ENCODE measurements around the gene ITPK1.

Gene ITPK1

DNA sequence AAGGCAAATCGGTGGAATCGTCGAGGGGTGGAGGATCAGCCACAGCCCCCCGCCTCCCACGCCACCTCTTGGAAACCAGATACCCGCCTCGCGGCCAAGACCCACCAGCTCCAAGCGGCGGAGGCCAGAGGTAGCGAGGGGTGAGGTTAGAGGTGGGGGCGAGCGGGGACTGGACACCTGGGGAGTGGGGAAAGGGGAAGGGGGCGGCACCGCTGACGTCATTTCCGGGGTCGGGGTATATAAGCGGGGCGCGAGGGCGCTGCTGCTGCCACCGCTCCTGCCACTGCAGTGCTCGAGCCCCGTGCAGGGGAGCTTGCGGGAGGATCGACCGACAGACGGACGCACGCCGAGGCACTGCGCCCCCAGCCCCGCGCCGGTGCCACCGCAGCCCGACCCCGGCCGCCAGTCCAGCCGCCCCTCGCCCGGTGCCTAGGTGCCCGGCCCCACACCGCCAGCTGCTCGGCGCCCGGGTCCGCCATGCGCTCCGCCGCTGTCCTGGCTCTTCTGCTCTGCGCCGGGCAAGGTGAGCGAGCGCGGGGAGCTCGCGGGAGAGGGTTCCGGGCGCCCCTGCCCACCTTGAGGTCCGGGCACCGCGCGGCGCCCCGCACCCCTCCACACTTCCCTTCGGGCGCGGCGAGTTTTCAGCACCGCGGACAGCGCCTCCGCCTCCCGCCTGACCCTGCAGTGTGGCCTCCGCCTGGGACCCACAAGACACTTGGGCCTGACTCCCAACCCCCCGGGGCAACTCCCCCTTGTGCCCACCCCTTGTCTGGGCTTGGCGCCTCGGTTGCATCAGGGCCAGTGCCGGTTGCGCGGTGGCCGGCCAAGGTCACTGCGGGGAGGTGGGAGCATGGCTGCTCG lies 192.6 kb downstream of the ITPK1 start, which contains the start of gene CHGA:
CHGA (plus strand) TSS at position 268 of the 861 bp plus-strand sequence; CDS start at position 478, 210 bp downstream.
- DNase-seq (ENCODE audit: low read depth) = peak; percentile 9

DNA sequence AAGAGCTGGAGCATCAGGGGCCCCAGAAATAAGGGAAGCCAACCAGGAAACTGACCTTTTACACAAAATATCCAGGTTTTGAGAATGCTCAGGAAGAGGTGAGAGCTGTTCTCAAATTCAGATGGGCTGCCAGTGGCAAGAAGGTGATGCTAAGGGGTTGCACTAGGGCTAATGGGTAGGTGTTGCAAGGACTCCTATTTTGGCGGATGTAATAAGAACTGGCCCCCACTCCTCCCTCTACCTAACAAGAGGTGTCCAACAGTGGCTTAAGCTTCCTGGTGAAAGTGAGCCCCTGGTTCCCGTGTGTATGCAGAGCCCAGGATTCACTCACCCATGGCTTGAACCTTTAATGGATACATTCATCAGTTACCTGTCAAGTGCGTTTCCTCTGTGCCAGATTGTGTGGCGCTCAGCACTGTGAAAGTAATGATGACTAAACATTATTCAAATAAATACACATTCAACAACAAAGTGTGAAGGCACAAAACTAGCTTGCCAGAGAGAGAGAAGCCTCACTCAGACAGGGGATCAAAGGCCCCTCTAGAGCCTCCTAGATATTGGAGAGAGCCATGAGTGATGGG lies 193.5 kb downstream of the ITPK1 start:
- DNase-seq (ENCODE audit: low read depth) = no peak

GRCh38 chr14:92920001-92920400 lies 195.7 kb downstream of the ITPK1 start:
- no peak for DNase-seq (ENCODE audit: low read depth)

GRCh38 chr14:92917956-92918355 lies 197.8 kb downstream of the ITPK1 start:
- DNase-seq (ENCODE audit: low read depth) = no peak

- DNase-seq (ENCODE audit: low read depth) = no peak
Measured at GRCh38 chr14:92917041-92917940, 198.4 kb downstream of the ITPK1 start.

DNA sequence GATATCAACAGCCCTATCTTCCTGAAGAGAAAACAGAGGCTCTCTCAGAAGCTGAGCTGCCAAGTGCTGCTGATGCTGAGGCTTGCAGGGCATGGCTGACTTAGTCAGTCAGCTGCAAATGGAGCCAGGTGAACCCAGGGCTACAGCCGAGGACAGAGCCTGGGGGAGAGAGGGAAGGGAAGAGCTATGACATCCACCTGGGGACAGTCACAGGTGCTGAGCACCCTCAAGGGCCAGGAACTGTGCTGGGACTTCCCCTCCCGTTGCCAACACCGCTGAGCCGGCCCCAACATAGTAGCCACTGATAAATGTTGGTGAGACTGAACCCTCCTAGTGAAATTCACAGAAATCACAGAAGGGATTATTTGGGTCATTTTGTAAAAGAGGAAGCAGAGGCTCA lies 199.5 kb downstream of the ITPK1 start:
- no peak for DNase-seq (ENCODE audit: low read depth)

DNA sequence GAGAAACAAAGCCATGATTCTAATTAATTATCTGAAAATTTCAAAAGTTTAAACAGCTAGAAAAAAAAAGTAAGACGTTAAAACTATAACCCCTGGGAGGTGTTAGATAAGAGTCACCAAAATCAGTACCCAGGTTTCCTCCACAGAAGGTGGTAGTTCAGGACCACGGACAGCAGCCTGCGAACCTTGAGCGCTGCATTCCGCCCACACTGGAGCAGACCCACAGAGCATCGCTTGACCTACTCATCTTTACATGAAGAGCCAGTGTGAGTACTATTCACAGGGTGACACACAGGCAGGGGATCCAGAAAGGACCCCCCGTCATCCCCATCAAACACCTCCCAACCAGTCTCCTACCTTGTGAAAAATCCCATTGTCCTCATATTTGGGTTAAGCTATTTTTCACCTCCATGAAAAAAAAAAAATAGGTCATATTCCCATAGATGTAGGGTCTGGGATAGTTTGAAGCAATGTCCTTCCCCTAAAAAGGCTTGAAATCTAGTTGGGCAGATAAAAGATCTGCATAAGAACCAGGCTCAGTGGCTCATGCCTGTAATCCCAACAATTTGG lies 201.6 kb downstream of the ITPK1 start:
- no peak for DNase-seq (ENCODE audit: low read depth)

- no peak for DNase-seq (ENCODE audit: low read depth)
Measured at GRCh38 chr14:92907316-92907911, 208.3 kb downstream of the ITPK1 start.

DNA sequence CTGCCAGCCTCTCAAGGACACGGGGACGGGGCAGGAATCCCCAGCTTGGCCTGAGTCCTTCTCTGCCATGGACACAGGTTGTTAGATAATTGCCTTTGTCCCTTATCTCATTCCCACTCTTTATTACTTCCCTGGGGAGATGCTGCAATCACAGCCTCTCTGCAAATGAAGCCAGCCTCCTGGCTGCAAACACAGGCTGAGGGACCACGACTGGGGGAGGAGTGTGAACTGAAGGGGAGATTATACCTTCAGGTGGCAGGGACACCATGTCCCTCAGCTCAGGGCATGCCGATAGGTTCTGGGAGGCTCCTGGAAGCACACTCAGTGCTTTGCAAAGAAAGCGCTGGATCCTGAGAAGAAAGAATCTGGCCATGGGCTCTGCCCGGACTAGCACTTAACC lies 208.9 kb downstream of the ITPK1 start:
- DNase-seq (ENCODE audit: low read depth) = no peak

DNA sequence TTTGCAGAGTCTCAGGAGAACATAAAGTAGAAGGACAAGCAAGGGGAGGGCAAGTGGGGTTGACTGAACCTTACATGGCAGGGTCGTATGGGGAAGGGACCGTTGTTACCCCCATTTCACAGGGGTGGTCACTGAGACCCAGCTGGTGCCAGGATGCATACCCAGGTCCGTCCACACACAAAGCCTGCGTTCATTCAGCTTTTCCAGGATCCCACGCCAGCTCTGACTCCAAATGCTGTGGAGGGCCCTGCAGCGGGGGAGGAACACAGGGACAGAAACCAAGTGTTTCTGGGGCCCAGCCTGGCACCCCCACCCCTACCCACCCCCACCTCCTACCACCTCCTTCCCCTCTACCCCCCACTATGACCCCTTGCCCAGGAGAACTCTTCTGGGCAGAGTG lies 209.3 kb downstream of the ITPK1 start:
- no peak for DNase-seq (ENCODE audit: low read depth)

GRCh38 chr14:92905667-92906066 lies 210.1 kb downstream of the ITPK1 start:
- no peak for DNase-seq (ENCODE audit: low read depth)

GRCh38 chr14:92903359-92903758 lies 212.4 kb downstream of the ITPK1 start:
- DNase-seq (ENCODE audit: low read depth) = no peak

DNA sequence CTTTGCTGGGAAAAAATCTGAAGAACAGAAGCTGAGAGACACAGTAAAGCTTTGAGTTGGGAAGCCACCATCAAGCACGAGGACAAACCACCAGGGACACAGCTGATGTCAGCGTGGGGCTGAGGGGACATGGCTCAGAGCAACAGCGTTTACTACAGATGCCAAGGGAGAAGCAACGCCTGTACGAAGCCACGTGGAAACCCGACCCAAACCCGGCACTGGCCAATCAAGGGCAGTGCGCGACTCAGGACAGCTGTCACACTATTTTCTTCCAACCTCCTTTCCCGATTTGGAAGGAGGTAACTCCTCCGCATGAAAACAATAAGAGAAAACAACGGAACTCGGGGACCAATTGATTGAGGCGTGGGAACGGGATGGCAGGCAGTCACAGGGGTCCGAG lies 213.0 kb downstream of the ITPK1 start:
- no peak for DNase-seq (ENCODE audit: low read depth)

DNA sequence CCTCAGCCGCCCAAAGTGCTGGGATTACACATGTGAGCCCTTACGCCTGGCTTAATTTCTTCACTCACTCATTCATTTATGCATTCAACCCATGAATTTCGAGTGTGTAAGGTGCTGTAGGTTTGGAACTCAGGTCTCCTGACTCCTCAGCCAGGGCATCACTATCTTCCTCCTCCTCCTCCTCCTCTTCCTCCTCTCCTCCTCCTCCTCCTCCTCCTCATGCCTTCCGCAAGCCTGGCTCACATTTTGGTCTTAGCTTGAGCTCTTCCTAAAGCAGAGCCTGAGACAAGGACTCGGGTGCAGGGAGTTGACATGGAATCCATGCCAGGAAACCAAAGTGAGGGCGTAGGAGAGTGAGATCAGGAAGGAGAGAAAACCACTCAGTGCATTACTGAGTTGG lies 213.5 kb downstream of the ITPK1 start:
- DNase-seq (ENCODE audit: low read depth) = no peak

DNA sequence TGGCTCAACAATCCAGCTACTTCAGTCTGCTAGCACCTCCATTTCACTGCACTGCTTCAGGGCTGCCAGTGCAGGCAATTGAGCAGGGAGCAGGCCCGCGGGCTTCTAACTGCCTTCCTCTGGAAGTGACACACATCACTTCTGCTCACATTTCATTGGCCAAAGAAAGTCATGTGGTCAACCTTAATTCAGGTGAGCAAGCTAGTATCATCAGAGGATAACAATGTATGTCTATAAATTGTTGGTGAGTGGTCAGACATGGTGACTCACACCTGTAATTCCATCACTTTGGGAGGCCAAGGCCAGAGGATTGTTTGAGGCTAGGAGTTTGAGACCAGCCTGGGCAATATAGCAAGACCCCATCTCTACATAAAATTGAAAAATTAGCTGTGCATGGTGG lies 215.1 kb downstream of the ITPK1 start:
- no peak for DNase-seq (ENCODE audit: low read depth)

DNA sequence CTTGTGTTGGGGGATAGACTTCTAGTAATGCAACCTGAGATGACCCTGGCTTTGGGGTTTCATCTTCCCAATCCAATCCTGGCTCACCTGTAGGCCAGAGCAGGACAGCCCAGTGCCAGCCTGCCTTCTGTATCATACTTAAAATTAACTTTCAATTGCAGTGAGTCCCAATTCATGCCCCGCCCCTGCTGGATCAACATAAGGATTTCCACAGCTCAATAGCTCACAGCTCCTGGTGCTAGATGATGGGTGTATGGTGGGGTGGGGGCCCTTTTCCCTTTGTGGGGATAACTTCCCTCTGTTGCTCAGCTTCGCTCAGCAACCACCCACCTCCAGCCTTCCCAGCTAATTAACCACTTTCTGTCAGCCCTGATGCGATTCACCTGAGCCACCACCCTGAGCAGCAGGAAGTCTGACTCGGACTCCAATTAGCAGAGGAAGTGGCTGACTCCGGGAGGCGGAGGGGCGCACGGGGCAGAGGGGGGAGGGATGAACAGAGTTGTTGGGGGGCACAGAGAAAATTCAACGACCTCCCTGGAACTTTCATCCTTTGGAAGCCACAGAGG lies 217.1 kb downstream of the ITPK1 start:
- no peak for DNase-seq (ENCODE audit: low read depth)

DNA sequence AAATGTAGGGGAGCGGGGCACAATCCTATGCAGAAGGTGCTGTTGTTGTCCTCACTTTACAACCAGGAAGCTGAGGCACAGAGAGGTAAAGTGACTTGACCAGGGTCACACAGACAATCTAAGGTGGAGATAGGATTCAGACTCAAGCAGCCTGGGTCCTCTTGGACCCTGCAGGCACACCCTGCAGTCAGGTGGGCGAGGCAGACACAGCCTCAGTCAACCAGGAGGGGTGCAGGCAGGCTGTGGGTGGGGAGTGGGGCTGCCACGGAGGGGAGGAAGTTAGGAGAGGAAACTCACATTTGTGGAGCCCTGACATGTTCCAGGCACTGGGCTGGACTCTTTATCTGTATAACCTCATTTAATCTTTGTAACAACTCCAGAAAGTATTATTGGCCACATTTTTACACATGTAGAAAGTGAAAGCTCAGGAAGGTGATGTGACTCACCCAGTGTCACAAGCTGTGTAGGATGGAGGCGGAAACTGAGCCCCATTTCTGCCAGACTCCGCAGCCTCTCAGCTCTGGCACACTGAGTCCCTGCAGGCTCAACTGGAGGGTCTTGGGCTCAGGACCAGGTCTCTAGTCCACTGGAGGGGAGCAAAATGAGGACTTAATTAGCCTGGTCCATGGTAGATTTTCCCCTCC lies 217.7 kb downstream of the ITPK1 start:
- peak; percentile 17 for DNase-seq (ENCODE audit: low read depth)

GRCh38 chr14:92895352-92895878 lies 220.3 kb downstream of the ITPK1 start:
- no peak for DNase-seq (ENCODE audit: low read depth)

GRCh38 chr14:92892589-92892988 lies 223.1 kb downstream of the ITPK1 start:
- no peak for DNase-seq (ENCODE audit: low read depth)

GRCh38 chr14:92890830-92891588 lies 224.7 kb downstream of the ITPK1 start:
- no peak for DNase-seq (ENCODE audit: low read depth)

Data from activated T-helper 9 cell treated with anti-CD3 and anti-CD28 coated beads, Interleukin-2, amount 50 U/mL, for 16 hours (primary cell).